SKM-1 treated with dmso at 0.1 percent for 144 hours (cell line): ENCODE results near the gene TLX2.
A peak's percentile ranks its signal among the peaks of the same experiment; 100 is the strongest.
"Not testable (repeated sequence)": the region's sequence is repeated elsewhere in the genome, so short reads cannot be mapped to it uniquely, and the experiment has no call there.

Source experiments
- DNase-seq: peaks from one replicate; lab custom pipeline; 2025; ENCODE audit not compliant: unreplicated experiment; lab: John Stamatoyannopoulos, UW

TLX2 gene

DNA sequence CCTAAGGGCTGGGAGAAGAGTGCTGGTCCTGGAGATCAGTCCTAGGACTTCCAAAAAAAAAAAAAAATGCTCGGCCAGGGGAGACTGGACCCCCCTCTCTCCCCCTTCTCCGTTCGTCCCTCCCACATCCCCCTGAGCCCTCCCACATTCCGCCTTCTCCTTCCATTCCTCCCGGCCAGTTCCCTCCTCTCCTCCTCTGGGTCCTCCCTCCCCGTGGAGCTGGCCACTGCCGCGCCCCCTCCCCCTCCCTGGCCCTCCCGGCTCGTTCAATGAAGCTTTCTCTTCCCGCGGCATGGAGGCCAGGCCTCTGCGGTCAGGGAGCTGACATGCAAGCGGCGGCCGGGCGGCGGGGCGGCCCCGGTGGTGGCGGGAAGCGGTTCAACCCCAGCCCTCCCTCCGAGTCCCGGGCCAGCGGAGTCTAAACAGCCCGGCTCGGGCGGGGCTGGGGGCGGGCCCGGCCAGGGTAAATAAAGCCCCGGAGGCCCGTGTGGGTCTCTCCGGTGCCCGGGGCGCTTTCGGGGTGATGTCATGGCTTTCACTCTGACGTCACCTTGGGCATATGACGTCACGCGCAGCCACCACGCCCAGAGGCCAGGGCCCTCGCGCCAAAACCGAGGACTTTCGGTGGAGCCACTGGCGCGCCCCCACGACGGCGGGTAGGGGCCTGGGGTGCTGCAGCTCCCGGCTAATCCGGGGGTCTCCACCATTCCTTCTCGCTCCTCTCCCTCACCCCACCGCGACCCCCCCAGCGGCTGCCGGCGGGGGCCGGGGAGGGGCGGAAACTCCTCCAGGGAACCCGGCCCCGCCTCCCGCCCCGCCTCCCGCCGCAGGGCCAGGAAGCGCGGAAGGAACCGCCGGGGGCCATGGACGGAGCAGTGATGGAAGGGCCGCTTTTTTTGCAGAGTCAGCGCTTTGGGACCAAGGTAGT lies 39.9 kb downstream of the TLX2 start, which contains the start of the genes DOK1 and LOXL3:
DOK1 (plus strand) TSS at position 829 of the 928 bp plus-strand sequence; CDS start at position 864, 35 bp downstream.
LOXL3 (minus strand) TSS at position 51 of the 928 bp plus-strand sequence. CDS start 1,308 bp downstream, outside the sequence.
- peak; percentile 49 for DNase-seq

GRCh38 chr2:74554820-74555531 lies 40.7 kb downstream of the TLX2 start:
- DNase-seq = peak; percentile 25

- peak; percentile 13 for DNase-seq
Measured at GRCh38 chr2:74555610-74556103, 41.4 kb downstream of the TLX2 start.

DNA sequence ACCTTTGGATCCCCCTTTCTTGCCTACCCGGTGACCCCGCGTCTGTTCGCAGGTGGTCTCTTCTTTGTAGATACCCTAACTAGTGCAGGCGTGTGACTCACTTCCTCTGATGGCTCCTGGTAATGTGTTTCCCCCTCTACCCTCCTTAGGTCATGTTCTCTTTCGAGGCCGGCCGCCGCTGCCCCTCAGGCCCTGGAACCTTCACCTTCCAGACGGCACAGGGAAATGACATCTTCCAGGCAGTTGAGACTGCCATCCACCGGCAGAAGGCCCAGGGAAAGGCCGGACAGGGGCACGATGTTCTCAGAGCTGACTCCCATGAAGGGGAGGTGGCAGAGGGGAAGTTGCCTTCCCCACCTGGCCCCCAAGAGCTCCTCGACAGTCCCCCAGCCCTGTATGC lies 41.9 kb downstream of the TLX2 start:
- no peak for DNase-seq

DNA sequence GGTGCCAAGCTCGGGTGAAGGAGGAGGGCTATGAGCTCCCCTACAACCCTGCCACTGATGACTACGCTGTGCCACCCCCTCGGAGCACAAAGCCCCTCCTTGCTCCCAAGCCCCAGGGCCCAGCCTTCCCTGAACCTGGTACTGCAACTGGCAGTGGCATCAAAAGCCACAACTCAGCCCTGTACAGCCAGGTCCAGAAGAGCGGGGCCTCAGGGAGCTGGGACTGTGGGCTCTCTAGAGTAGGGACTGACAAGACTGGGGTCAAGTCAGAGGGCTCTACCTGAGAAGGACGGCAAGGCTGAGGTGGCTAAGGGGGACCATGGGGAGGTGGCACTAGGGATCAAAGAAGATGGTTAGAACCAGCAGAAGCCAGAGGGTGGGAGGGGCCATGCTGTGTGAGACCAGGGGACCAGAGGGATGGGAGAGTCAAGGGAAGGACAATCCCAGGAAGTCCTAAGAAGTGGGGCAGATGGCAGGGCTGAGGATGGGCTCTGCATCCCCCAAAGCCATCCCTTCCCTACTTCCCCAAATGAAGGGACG lies 42.7 kb downstream of the TLX2 start:
- no peak for DNase-seq

GRCh38 chr2:74558284-74559230 lies 44.3 kb downstream of the TLX2 start:
- no peak for DNase-seq

- no peak for DNase-seq
Measured at GRCh38 chr2:74559912-74560311, 45.7 kb downstream of the TLX2 start.

DNA sequence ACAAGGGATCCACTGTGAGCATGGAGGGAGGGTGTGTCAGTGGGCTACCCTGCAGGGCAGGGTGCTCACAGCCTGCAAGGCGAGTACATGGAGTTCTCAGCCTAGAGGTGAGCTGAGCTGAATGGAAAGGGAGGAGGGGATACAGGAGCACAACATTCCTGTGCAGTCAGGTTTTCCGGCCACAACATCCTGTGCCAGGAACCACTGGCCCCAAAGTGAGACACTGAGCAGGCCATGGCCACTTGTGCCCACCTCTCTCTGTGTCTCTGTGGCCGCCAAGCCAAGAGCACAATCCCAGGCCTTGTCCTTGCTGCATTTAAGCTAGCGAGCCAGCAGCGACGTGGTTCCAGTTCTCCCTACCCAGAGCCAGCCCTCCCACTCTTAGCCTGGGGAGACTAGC lies 46.3 kb downstream of the TLX2 start:
- DNase-seq = no peak

DNA sequence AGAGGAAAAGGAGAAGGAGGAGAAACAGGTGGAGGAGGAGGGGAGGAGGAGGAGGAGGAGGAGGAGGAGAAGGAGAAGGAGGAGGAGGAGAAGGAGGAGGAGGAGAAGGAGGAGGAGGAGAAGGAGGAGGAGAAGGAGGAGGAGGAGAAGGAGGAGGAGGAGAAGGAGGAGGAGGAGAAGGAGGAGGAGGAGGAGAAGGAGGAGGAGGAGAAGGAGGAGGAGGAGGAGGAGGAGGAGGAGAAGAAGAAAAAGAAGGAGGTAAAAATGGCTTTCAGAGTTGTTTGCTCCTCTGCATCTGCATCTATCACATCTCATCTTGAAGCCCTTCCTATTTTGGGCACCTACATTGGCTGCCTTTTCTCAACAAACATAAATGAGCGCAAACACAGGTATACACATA lies 46.8 kb downstream of the TLX2 start:
- not testable (repeated sequence) for DNase-seq

DNA sequence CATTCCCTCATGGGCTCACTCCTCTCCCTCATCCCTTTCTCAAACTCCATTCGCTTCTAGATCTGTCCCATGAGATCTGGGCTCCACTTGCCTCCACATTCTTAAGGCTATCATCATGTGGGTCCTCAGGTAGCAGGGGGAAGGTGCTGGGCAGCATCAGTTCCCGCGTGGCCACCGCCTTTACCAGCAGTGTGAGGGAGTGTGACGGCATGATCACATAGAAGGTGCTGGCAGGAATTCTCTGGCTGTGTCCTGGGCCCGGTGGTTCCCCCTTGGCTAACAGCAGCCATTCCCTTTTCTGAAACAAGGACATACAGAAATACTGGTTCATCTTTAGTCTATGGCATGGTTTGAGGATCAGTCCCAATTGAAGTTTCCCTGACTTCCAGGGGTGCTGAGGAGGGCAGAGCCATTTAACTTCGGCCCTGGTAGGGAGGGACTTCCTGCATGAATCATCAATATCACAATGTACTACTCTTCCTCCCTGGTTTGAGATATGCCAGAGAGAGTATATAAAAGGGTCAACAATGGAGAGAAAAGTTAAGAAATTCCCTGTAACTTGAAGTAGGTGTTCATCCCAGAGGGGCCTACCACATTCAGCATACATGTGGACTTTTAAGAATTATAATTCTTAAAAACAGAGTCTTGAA lies 48.0 kb downstream of the TLX2 start:
- DNase-seq = no peak

- no peak for DNase-seq
Measured at GRCh38 chr2:74564222-74564621, 50.0 kb downstream of the TLX2 start.

GRCh38 chr2:74566076-74566753 lies 52.0 kb downstream of the TLX2 start:
- no peak for DNase-seq

DNA sequence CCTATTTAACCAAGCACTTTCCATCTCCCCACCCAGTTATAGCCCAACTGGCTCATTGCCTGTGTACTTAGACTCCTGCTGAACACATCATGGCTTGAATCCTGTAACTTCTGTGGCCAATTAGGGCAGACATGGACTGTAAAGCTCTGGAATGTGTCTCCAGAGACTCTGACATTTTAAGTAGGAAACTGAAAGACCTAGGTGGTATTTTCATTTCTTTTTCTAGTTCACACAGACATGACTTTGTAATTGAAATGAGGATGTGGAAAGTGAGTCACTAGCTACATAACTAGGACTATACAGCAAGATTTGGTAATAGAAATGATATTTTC lies 52.5 kb downstream of the TLX2 start:
- no peak for DNase-seq
